ENCODE data around the gene PBLD.

Gene PBLD

DNA sequence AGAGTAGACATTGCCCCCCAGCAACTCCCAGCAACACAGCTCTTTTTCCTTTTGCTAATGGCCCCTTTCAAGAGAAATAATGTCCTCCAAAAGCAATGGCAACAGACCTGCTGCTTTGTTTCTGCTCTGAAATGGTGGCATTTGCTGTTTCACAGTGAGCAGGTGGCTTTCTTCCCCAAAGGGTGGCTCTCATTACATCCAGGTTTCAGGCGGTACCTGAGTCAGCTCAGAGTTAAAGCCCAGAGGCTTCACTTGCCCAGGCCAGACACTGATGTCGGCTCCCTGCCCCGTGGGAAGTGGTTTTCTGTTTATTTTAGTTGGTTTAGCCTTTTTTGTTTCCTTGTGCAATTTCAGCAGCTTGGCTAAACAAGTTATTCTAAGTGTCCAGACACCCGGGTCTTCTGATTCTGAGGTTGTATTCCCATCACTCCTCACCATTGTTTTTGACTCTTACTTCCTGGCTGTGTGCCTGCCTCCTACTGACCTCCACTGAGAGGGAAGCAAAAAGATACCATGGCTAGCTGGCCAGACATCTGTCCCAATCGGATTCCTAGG lies 93.1 kb downstream of the PBLD start:
- TF ChIP-seq CTCF (conservative IDR thresholded peaks at IDR 0.05; ENCODE audit: low read length) = no peak
- H3K4me3 ChIP-seq (ENCODE audit: low read length) = no peak overlapping the region
- no peak for DNase-seq (ENCODE audit: low read depth)

- TF ChIP-seq CTCF (conservative IDR thresholded peaks at IDR 0.05; ENCODE audit: low read length) = no peak
- H3K4me3 ChIP-seq (ENCODE audit: low read length) = no peak overlapping the region
- DNase-seq (ENCODE audit: low read depth) = no peak
Measured at GRCh38 chr10:68239069-68239468, 93.7 kb downstream of the PBLD start.

DNA sequence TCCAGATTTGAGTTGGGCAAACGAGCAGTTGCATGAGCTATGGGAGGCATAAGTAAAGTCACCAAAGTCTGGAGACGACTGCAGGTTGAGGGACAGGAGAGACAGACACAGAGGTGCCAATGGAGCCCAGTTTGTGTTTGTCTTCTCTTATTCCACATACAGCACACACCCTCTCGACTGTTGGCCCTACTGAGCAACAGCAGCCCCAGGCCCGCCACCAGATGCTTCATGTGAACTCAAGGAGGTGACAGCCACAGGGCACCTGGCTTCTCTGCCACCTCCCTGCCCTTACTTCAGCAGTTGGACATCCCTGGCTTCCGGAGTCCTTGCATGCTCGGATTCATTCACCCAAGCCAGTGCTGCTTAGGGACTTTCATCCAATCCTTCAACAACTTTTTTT lies 94.4 kb downstream of the PBLD start:
- no peak overlapping the region for H3K4me3 ChIP-seq (ENCODE audit: low read length)
- TF ChIP-seq CTCF (conservative IDR thresholded peaks at IDR 0.05; ENCODE audit: low read length) = no peak
- no peak for DNase-seq (ENCODE audit: low read depth)

- no peak overlapping the region for H3K4me3 ChIP-seq (ENCODE audit: low read length)
- no peak for TF ChIP-seq CTCF (conservative IDR thresholded peaks at IDR 0.05; ENCODE audit: low read length)
- no peak for DNase-seq (ENCODE audit: low read depth)
Measured at GRCh38 chr10:68237173-68237572, 95.6 kb downstream of the PBLD start.

DNA sequence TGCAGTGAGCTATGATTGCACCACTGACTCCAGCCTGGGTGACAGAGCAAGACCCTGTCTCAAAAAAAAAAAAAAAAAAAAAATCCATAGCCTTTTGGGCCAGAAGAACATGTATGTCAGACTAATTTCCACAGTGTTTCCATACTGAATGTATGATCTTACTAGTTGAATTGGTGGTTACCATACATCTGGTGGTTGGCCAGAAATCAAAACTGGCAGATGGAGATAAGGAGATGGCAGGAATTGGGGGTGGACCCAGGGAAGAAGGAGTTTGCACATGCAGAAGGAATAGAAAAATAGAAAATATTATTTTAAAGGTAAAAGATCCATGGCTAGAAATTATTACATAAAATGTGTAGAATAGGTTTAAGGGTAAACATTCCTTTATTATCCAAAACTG lies 97.1 kb downstream of the PBLD start:
- no peak for TF ChIP-seq CTCF (conservative IDR thresholded peaks at IDR 0.05; ENCODE audit: low read length)
- DNase-seq (ENCODE audit: low read depth) = no peak
- no peak overlapping the region for H3K4me3 ChIP-seq (ENCODE audit: low read length)

GRCh38 chr10:68235111-68235510 lies 97.6 kb downstream of the PBLD start:
- TF ChIP-seq CTCF (conservative IDR thresholded peaks at IDR 0.05; ENCODE audit: low read length) = no peak
- H3K4me3 ChIP-seq (ENCODE audit: low read length) = no peak overlapping the region
- no peak for DNase-seq (ENCODE audit: low read depth)

GRCh38 chr10:68233046-68233445 lies 99.7 kb downstream of the PBLD start:
- no peak for DNase-seq (ENCODE audit: low read depth)
- no peak overlapping the region for H3K4me3 ChIP-seq (ENCODE audit: low read length)
- no peak for TF ChIP-seq CTCF (conservative IDR thresholded peaks at IDR 0.05; ENCODE audit: low read length)
